ENCODE data around the gene SUGP2. TPM values are rescaled to one million over a fixed set of nuclear protein-coding genes. Genes with fewer than 3 reads are reported as not detected.

SUGP2 gene
- total RNA-seq, 1 experiment from 2014 or later = 95.2 TPM

- Histone ChIP-seq H2BK20ac (ENCODE audit: low read depth, low read length, poor library complexity, severe bottlenecking) (no peak overlapping the region), H3K23me2 (ENCODE audit: insufficient read length, low read depth, low read length, poor library complexity, severe bottlenecking) (no peaks in the 10 kb centered on the region), H2BK12ac (ENCODE audit: insufficient read length, low read depth, low read length) (no peak overlapping the region), H2BK15ac (ENCODE audit: low read depth, low read length) (no peak overlapping the region), H4K20me1 (ENCODE audit: control insufficient read depth, insufficient read depth, insufficient read length) (peaks cover 2% of the 10 kb centered on the region), H2BK5ac (ENCODE audit: insufficient read length, low read length) (no peak overlapping the region), H3K23ac (ENCODE audit: insufficient read length, low read depth, low read length) (no peak overlapping the region), H2AFZ (ENCODE audit: low read length) (no peak overlapping the region), H2BK120ac (ENCODE audit: low read depth, low read length, poor library complexity, severe bottlenecking) (no peak overlapping the region), H3K14ac (ENCODE audit: insufficient read depth, low read length) (no peak overlapping the region), H3K56ac (ENCODE audit: insufficient read length, low read depth, low read length) (no peak overlapping the region), H3K4me1 (ENCODE audit: insufficient read depth, low read length) (no peaks in the 10 kb centered on the region), H4K91ac (ENCODE audit: insufficient read length, low read depth, low read length) (no peak overlapping the region), H3K79me2 (ENCODE audit: insufficient read depth, low read length) (no peaks in the 10 kb centered on the region), H3K9ac (ENCODE audit: extremely low read depth, insufficient read length, low read length) (no peak overlapping the region), H3K27ac (ENCODE audit: insufficient read length, low read depth, low read length) (no peak overlapping the region), H3K4ac (ENCODE audit: low read depth, low read length) (no peak overlapping the region), H3K27me3 (ENCODE audit: insufficient read depth, low read length) (no peaks in the 10 kb centered on the region), H3K79me1 (ENCODE audit: insufficient read depth, low read depth, low read length, poor library complexity, severe bottlenecking) (no peaks in the 10 kb centered on the region), H2AK5ac (ENCODE audit: insufficient read length, low read length) (no peak overlapping the region), H3K18ac (ENCODE audit: insufficient read length, low read depth, low read length) (no peak overlapping the region), H3K4me2 (ENCODE audit: insufficient read depth, insufficient read length, low read length) (no peak overlapping the region), H4K5ac (ENCODE audit: insufficient read length, low read depth, low read length) (no peak overlapping the region), H3T11ph (ENCODE audit: low read length) (no peak overlapping the region), H4K8ac (replicated peaks; ENCODE audit: insufficient read length, low read depth, low read length) (no peak overlapping the region), H3K9me3 (ENCODE audit: control insufficient read depth, low read depth, low read length) (no peaks in the 10 kb centered on the region)
- Mint-ChIP-seq H3K4me3 (no peak overlapping the region), H3K4me1 (peaks cover 5% of the 10 kb centered on the region in 2 experiments; a peak in 2 of 4 replicates), H3K36me3 (ENCODE audit: insufficient read depth in 1 of 3, low read depth in 3 of 3) (peaks cover 20 to 34% (median 33%) of the 10 kb centered on the region in 3 experiments; a peak in 6 of 7 replicates), H3K9me3 (no peaks in the 10 kb centered on the region), H3K27ac (no peak overlapping the region; a peak in 1 of 7 replicates), H3K27me3 (ENCODE audit: low read depth) (peaks cover 9% of the 10 kb centered on the region)
- no CpG with 5 or more reads among the region's 5 CpGs for WGBS (ENCODE audit: extremely low coverage, insufficient read length, low lambda C conversion rate)
- no peak for TF ChIP-seq CTCF (conservative IDR thresholded peaks at IDR 0.05)
- no peak for DNase-seq
These were observed 43.1 kb downstream of the SUGP2 start for GRCh38 chr19:18990128-18990708.
